Cardiac fibroblast (primary cell): ENCODE results near the gene TMEM138.
A peak's percentile ranks its signal among the peaks of the same experiment; 100 is the strongest.

Experiments used
- DNase-seq, 2 donors: peaks; one replicate each; pipeline versions ENCODE4 v3.0.0 to v3.0.0-alpha.2; 2010; ENCODE audit warnings: low read depth in 2 of 2
- H3K4me3 ChIP-seq, 2 donors: replicated peaks in 1 of 2; 1 replicate in 1 of 2; 2 replicates in 1 of 2; pipeline ENCODE4 v1.5.1; 2011; ENCODE audit warnings: low read depth in 2 of 2, low read length in 2 of 2, mild to moderate bottlenecking in 2 of 2, moderate library complexity in 1 of 2
- TF ChIP-seq, protein P1 (sequence below): IDR thresholded peaks from one replicate; pipeline ENCODE4 v1.5.1; 2011; ENCODE audit warnings: low read depth, mild to moderate bottlenecking, low read length, inconsistent platforms

TMEM138 gene

DNA sequence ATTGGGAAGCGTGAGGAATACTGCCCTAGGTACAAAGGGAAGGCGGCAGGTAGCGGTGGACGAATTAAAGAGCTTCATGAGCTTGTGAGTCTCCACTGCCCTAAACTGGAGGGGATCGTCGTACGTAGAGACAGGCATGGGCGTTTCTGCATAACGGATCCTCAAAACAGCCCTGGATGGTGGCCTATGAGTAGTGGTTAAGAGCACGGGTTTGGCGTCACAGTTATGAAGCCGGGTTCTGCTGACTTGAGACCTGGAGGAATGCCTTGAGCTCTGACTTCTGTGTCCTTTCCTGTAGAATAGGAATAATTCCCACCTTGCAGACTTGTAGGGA, 335 bp downstream of the TMEM138 start:
- TF ChIP-seq, protein P1, sequence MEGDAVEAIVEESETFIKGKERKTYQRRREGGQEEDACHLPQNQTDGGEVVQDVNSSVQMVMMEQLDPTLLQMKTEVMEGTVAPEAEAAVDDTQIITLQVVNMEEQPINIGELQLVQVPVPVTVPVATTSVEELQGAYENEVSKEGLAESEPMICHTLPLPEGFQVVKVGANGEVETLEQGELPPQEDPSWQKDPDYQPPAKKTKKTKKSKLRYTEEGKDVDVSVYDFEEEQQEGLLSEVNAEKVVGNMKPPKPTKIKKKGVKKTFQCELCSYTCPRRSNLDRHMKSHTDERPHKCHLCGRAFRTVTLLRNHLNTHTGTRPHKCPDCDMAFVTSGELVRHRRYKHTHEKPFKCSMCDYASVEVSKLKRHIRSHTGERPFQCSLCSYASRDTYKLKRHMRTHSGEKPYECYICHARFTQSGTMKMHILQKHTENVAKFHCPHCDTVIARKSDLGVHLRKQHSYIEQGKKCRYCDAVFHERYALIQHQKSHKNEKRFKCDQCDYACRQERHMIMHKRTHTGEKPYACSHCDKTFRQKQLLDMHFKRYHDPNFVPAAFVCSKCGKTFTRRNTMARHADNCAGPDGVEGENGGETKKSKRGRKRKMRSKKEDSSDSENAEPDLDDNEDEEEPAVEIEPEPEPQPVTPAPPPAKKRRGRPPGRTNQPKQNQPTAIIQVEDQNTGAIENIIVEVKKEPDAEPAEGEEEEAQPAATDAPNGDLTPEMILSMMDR: no peak
- DNase-seq: peak; percentile 56 to 66
- H3K4me3 ChIP-seq: peak overlapping the region; percentile 75 to 89

DNA sequence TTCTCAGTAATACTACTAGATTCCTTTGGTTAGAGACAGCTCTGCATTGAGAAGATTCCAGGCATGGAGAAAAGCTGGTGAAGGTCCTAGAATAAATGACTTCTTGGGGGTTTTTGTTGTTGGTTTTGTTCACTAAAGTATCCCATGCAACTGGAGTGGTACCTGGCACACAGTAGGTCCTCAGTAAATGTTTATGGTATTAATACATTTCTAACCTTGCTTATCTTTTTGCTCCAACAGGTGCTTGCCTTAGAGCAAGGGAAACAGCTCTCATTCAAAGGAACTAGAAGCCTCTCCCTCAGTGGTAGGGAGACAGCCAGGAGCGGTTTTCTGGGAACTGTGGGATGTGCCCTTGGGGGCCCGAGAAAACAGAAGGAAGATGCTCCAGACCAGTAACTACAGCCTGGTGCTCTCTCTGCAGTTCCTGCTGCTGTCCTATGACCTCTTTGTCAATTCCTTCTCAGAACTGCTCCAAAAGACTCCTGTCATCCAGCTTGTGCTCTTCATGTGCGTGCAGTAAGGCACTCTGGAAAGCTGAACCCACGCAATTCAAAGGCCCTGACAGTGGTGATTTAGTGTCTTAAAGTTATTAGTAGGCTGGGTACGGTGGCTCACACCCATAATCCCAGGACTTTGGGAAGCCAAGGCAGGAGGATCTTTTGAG, 2.0 kb downstream of the TMEM138 start:
- TF ChIP-seq, protein P1: no peak
- DNase-seq: no peak
- H3K4me3 ChIP-seq: no peak overlapping the region

DNA sequence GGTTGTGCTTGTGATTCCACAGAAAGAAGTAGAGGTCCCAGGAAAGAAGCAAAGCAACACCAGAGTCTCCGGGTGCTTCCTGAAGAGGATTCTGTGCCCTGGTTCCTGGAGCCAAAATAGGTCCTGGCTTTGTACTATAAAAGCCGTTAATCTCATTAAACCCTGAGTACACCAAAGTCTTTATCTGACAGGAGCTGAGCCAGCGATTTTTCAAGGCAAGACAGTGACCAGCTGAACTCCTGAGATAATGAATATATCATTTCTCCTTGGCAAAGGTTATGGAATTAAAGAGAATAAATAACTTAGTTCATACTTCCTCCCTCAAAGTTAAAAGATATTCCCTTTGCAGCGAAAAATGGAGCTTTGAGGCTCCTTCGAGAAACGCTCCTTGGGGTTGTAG, 5.2 kb downstream of the TMEM138 start:
- H3K4me3 ChIP-seq: no peak overlapping the region
- no peak for DNase-seq
- TF ChIP-seq, protein P1: no peak

DNA sequence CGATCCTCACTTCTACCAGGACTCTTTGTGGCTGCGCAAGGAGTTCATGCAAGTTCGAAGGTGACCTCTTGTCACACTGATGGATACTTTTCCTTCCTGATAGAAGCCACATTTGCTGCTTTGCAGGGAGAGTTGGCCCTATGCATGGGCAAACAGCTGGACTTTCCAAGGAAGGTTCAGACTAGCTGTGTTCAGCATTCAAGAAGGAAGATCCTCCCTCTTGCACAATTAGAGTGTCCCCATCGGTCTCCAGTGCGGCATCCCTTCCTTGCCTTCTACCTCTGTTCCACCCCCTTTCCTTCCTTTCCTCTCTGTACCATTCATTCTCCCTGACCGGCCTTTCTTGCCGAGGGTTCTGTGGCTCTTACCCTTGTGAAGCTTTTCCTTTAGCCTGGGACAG, 6.5 kb downstream of the TMEM138 start:
- no peak for DNase-seq
- no peak overlapping the region for H3K4me3 ChIP-seq
- TF ChIP-seq, protein P1: no peak

DNA sequence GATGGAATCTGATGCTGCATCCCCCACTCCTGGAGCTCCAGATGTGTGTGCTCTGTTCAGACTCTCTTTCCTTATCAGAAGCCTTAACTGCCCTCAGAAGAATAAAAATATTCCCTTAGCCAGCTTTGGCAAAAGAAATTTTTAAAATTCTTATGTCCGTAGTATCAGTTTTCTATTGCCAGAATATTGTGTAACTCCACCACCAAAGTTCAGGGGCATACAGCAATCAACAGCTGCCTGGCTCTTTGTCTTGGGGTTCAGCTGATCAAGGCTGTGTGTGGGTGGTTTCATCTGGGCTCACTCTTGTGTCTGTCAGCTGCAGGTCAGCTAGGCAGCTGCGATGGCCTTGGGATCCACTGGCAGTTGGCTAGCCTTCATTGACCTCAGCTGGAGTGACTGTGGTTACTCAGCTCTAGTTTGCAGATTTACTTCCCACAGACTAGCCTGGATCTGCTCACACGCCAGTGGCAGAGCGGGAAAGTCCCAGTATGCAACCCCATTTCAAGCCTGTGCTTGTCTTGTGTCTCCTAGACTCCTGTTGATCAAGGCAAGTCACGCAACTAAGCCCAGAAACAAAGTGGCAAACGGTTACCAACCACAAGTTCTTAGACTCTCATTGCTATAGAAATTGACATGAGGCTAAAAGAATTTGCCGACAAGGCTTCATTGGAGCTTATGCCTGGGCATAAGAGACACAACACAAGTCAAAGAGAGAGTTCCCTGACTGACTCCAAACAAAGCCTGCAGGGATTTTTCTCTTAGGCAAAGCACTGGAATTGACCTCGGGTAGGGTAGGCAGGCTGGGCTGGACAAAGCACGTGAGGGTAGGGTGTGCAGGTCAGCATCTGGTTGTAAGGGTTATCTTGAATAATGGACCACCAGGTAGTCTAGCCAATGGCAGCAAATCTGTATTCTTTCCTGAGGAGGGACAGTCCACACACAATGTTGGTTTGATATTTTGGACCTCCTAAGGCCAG, 7.5 kb downstream of the TMEM138 start:
- H3K4me3 ChIP-seq: no peak overlapping the region
- DNase-seq: peak; percentile 78 to 94
- TF ChIP-seq, protein P1: no peak

DNA sequence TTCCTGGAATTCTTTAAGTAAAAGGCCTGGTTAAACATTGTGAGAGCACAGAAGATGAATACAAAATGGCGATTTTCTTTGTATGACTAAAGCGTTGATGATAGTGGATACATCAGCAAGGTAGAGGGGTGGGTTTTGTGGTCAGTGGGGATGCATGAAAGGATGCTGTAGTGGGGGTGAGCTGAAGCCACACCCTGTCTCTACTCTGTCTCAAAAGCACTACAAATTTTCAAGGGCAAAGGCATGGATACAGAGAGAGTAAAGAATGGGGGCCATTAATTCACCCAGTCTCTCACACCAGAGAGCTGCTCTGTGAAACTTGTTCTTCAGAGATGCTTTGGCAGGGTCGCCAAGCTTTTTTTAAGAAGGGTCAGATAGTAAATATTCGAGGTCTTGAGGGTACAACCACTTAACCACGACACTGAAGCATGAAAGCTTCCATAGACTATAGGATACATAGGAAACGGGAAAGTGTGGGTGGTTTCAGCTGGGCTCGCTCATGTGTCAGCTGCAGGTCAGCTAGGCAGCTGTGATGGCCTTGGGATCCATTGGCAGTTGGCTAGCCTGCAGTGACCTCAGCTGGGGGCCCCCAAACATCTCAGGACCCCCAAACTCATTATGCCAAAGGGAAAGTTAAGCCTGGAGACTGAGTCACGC, 8.3 kb downstream of the TMEM138 start:
- TF ChIP-seq, protein P1: no peak
- no peak for DNase-seq
- H3K4me3 ChIP-seq: no peak overlapping the region
